Urinary bladder (tissue), 4 donors: Measurements from ENCODE around the gene PANX2. TPM values are rescaled to one million over a fixed set of nuclear protein-coding genes. Genes with fewer than 3 reads are reported as not detected.

Experiments used
- DNase-seq: peaks from one replicate; pipeline ENCODE4 v3.0.0-alpha.2; 2015; ENCODE audit errors: extremely low spot score
- H3K27ac ChIP-seq: one replicate; pipeline ENCODE4 v1.5.1; 2013; ENCODE audit warnings: low read depth, mild to moderate bottlenecking, moderate library complexity
- H3K36me3 ChIP-seq: one replicate; pipeline ENCODE4 v1.6.1; 2013; ENCODE audit warnings: mild to moderate bottlenecking, moderate library complexity; ENCODE audit not compliant: insufficient read depth
- H3K4me1 ChIP-seq: one replicate; pipeline ENCODE4 v1.6.1; 2013; ENCODE audit warnings: mild to moderate bottlenecking, moderate library complexity; ENCODE audit not compliant: insufficient read depth
- H3K4me3 ChIP-seq: one replicate; pipeline ENCODE4 v1.5.1; 2013; ENCODE audit warnings: low read depth, low read length
- WGBS: extraction: QIAGEN DNeasy Blood & Tissue Kit; methylation state at CpG from one replicate; pipeline ENCODE4 v1.1.7; 2013; 5-methylcytosine and 5-hydroxymethylcytosine counted together
- polyA plus RNA-seq: library from polyadenylated mRNA; stranded (reverse); fragments of 200-250 nt; gene quantifications from one replicate; pipeline ENCODE4 v1.2.3, GENCODE V29; 2013
- total RNA-seq: library from RNA; depleted of rRNA; stranded (reverse); fragments of >200 nt; gene quantifications from one replicate; pipeline ENCODE4 v1.2.3, GENCODE V29; 2014
- donor health status: healthy with polysubstance abuse.
- donor health status: healthy.

Gene PANX2
- total and polyA plus RNA-seq, 2 donors = 0.63 to 2.3 TPM

DNA sequence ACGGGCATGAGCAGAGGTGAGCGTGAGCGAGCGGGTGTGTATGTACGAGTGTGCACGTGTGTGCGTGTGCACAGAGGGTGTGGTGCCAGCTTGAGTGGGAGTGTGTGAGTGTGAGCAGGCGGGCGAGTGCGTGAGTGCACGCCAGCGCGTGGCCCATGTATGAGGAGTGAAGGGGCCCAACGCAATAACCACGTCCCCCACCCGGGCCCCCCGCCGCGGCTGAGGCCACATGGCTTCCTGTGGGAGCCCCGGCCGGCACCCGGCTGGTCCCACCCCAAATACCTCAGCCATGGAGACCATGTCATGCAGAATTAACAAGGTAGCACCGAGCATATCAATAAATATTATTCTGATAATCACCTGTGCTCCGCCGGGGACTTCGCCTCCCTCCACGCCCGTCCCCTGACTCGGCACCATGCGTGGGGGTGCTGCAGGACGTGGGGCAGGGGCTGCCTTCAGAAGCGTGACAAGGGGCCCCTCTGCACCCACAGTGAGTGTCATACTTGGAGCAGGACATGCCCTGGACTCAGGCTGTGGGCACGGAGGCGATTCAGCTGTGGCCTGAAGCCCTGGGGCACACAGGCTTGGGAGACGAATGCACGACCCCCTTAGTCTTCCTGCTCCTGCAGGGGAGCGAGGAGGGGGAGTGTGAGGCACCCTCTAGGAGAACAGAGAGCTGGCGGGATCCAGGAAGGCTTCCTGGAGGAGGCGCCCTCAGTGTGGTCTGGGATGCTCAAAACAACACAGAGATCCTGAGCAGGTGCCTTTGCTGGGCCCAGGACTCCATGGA, 9.6 kb downstream of the PANX2 start:
- H3K4me1 ChIP-seq = no peaks in the 10 kb centered on the region
- DNase-seq = no peak
- no peak overlapping the region for H3K27ac ChIP-seq
- no peak overlapping the region for H3K4me3 ChIP-seq
- WGBS = 84% methylated on average over 39 of the region's 39 CpGs
- H3K36me3 ChIP-seq = no peaks in the 10 kb centered on the region

DNA sequence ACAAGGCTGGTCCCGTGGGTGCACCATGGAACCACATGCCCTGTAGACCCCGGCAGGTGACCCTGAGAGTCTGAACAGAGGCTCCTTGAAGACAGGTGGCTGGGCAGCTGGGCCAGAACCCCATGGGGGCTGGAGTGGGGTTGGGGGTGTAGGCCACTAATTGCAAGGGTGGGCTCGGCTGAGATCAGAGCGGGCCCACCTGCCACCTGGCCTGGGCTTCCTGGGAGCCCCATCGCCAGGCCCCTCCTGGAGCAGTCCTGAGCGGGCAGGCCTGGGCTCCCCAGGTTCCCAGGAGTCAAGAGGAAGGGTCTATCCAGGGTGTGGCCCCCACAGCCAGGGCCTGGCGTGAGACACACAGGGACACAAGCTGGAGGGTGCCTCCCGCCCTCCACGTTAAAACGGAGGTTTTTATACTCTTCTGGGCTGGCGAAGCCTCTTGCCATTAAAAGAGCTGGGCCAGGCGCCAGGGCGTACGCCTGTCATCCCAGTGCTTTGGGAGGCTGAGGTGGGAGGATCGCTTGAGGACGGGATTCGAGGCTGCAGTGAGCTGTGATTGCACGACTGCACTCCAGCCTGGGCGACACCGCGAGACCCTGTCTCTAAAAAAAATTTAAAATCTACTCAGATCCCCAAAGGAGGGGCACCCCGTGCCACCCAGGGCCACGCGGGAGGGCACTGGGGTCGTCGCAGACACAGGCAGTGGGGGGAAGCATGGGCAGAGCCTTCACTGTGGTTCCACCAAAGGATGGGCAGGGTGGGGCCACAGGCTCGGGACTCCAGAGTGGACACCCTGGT, 10.4 kb downstream of the PANX2 start:
- 92% methylated on average over 27 of the region's 27 CpGs for WGBS
- no peak for DNase-seq
- Histone ChIP-seq H3K27ac (no peak overlapping the region), H3K4me1 (no peaks in the 10 kb centered on the region), H3K36me3 (no peaks in the 10 kb centered on the region), H3K4me3 (no peak overlapping the region)

DNA sequence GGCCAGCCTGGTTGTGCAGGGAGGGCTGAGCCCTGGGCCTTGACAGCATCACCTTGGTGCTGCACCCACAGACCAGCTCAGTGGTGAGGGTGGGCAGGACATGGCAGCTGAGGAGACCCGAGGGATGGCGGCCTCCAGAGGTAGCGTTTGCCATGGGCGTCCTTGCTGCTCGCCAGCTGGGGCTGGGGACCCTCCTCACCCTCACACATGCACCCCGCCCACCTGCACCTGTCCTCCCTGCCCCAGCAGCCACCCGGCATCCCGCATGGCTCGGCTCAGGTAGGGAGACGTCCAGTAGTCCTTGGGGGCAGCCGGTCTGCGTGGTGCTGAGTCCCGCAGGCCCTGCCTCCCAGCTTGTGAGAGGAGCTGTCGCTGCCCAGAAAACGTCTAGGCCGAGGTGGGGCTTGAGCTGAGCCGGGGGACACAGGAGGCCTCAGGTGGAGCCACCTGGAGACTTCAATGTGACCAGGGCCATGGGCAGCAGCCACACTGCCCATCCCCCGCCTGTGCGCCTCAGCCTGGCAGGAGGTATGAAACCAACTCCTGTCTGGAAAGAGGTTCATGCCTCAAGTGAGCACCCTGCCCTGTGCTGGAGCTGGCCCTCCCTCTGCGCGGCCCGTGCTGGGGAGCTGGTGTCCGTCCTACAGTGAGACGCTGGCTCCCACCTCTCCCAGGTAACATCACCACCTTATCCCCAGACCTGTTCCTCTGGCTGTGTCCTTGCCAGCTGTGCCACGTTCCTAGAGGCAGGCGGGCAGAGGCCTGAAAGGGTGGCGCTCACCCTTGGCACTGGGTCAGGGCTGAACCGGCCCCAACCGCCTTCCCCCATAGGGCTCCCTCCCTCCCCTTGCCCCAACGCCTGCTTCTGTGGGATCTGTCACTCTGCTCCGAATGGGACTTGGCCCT, 11.9 kb downstream of the PANX2 start:
- Histone ChIP-seq H3K36me3 (no peaks in the 10 kb centered on the region), H3K27ac (no peak overlapping the region), H3K4me3 (no peak overlapping the region), H3K4me1 (no peaks in the 10 kb centered on the region)
- 81% methylated on average over 31 of the region's 31 CpGs for WGBS
- no peak for DNase-seq

DNA sequence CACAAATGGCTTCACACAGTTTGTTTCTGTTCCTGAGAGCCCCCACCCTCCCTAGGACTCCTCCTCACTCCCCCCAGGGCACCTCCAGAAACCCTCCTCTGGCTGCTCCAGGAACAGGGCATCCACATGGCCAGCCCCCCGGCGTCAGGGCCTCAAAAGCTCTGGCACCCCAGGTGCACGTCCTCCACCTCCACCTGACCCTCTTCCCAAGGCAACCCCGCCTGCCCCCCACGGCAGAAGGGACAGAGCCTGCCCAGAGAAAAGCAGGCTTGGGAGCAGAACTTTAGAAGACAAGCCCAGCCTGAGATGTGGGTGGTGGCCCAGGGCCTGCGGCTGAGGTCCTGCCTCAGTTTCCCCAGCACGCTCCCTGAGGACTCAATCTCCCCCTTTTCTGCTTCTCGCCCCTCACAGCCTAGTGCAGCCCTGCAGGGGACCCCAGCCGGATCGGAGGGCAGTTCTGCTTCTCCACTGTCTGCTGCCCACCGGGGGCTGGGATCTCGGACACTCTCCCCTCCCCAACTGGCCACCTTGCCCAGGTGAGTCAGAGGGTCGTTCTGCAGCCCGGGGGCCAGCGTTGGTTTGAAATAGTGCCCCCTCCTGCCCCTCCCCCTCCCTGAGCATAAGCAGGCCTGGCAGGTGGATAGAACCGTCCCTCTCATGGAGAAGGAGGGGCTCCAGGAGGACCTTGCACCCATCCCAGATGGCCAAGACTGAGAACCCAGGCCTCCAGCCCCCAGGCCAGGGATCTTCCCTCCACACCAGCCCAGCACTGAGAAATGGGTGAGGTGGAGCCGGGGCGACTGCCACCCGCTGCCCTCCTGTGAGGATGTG, 12.8 kb downstream of the PANX2 start:
- Histone ChIP-seq H3K4me1 (no peaks in the 10 kb centered on the region), H3K4me3 (no peak overlapping the region), H3K36me3 (no peaks in the 10 kb centered on the region), H3K27ac (no peak overlapping the region)
- WGBS = 83% methylated on average over 19 of the region's 19 CpGs
- DNase-seq = no peak

DNA sequence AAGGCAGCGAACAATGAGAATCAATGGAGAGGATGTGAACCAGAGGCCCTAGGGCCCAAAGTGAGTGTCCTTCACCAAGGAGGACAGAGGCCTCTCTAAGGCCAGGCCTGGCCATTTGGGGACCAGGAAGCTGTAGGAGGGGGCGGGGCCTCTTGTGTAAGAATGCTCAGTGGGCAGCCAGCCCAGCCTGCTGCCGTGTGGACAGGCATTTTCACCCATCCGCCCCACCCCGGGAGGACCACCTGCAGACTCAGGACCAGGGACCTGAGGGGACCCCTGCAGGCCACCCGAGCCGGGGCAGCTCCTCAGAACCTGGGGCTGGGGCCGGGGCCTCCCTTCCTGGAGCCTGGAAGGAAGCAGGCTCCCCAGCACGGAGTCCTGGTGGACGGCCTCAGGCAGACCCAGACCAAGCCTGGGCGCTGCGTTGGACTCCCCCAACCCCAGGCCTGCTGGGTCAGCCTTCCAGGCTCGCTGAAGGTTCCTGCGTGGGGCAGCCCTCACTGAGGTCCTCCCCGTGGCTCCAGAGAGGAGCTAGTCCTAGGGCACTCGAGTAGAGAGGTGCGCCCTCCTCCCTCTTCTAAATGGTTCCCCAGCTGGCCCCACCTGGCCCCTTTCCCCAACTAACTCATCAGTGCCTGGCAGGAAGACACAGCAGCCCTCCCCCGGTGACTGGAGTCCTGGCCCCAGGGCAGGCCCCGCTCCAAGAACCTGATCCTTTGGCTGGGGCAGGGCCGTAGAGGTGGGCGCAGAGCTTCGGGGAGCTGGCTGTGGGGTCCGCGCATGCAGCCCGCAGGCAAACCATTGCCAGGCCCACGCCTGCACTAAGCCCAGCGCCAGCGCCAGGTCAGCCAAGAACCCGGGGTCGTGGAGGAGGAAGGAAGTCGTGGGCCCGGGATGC, 13.7 kb downstream of the PANX2 start:
- no peaks in the 10 kb centered on the region for H3K36me3 ChIP-seq
- no peak overlapping the region for H3K27ac ChIP-seq
- peaks cover 1% of the 10 kb centered on the region for H3K4me1 ChIP-seq
- DNase-seq = no peak
- H3K4me3 ChIP-seq = peak overlapping the region; percentile 44
- WGBS = 44% methylated on average over 32 of the region's 32 CpGs

DNA sequence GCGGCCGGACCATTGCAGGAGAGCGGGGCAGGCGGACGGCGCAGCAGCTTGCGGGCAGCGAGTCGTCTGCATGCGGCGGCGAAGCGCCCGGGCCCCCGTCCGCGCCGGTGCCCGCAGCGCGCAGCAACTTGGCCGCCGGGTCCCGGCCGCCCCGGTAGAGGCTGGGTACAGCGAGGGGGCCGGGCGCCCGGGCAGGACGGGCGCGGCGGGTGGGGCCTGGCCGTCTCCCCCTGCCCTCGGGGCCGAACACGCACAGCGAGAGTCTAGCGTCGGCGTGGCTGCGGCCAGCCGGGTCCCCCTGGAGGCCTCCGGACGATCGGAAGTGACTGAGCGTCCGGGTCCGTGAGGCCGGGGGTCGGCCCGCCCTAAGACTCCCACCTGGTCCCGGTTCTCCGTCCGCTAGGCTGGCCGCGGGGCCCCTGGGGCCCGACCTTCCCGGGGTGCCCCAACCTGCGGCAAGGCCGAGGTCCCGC, 14.4 kb downstream of the PANX2 start:
- Histone ChIP-seq H3K4me3 (peak overlapping the region; percentile 44), H3K4me1 (peaks cover 6% of the 10 kb centered on the region), H3K36me3 (no peaks in the 10 kb centered on the region), H3K27ac (no peak overlapping the region)
- no peak for DNase-seq
- WGBS = 13% methylated on average over 63 of the region's 63 CpGs

DNA sequence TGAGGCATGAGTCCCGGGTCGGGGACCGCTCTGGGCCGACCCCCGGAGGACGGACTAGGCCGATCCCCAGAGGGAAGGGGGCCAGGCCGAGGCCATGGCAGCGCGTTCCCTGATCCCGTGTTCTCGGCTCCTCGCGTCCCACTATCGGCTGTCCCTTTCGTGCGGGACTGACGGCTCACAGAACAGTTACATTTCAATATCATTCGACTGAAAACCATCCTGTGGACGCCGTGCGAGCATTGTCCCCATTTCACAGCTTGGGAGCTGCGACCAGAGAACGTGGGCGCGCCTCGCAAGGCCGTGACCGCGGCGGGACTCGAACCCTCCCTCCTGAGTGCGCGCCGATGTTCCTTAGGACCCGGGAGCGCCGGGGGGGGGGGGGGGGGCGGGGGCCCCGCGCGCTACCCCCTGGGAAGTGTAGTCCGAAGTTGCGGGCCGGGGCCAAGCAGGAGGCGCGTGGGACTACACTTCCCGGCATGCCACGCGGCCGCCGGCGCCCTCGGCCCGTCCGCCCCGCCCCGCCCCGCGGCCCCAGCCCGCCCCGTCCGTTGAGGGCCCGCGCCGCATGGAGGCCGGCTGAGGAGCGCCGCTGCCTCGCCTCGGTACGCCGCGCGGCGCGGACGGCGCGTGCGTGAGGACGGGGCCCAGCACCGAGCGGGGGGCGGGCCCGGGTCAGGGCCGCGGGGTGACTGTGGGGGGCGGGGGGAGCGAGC, 15.0 kb downstream of the PANX2 start, which contains the start of gene TRABD:
Gene TRABD (plus strand): TSS at position 539 of the 713 bp plus-strand sequence. CDS start 7,148 bp downstream, outside the sequence.
- 2% methylated on average over 83 of the region's 90 CpGs for WGBS
- Histone ChIP-seq H3K4me3 (peak within 1 kb of the TSS; percentile 79), H3K36me3 (no peaks in the 10 kb centered on the region), H3K4me1 (peaks cover 7% of the 10 kb centered on the region), H3K27ac (peak within 1 kb of the TSS; percentile 51)
- no peak for DNase-seq

DNA sequence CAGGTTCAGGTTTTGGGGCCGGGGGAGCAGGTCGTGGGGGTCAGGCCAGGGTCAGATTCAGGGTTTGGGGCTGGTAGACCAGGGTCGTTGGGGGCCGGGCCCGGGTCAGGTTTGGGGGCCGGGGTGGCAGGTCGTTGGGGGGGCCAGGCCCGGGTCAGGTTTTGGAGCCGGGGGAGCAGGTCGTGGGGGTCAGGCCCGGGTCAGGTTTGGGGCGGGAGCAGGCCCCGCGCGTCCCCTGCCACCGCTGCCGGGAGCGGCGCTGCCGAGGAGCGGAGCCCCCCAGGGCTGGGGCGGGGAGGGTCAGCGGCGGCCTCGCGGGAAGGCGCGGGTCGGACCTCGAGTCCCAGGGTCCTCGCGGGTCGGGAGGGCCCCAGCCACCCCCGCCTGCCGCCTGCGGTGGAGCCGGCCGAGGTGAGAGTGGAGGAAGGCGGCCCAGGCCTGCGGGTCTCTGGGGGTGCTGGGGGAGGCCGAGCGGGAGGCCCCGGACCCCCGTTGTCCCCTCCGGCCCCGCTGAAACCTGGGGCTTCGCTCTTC, 15.7 kb downstream of the PANX2 start:
- Histone ChIP-seq H3K36me3 (no peaks in the 10 kb centered on the region), H3K4me1 (peaks cover 7% of the 10 kb centered on the region), H3K27ac (peak overlapping the region; percentile 51), H3K4me3 (peak overlapping the region; percentile 79)
- DNase-seq = no peak
- WGBS = 2% methylated on average over 47 of the region's 47 CpGs

DNA sequence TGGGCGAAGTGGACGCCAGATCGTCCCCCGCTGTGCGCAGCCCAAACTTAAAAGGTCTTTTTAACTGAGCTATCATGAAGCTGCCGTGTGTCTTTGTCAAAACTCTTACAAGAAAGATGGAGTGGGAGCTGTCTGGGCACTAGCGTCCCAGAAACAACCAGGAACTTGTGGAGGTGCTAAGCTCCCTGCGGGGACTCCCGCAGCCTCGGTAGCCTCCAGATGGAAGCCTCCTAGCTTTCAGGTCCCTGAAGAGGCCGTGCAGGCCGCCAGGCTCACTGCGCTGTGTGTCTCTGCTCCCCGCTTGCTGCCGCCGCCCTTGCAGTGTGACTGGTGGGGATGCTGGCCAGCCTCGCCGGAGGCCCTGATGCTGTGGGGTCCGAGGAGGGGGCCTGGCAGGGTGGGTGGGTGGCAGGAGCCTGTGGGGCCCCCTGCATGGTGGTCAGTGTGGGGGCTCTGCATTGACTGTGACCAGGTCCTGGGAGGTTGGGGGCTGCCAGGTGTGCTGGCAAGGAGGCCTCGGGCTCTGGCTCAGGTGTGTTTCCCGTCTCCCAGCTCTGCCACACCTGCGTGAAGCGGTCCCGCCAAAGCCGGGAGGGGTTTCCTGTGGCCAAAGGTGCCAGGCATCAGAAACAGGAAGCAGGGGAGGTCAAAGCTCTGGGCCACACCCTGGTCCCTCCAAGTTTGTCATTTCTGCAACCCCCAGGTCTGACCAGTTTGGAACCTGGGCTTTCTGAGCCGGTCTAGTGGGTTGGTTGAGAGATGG, 16.4 kb downstream of the PANX2 start:
- Histone ChIP-seq H3K4me1 (peaks cover 7% of the 10 kb centered on the region), H3K27ac (peak overlapping the region; percentile 51), H3K4me3 (peak overlapping the region; percentile 79), H3K36me3 (no peaks in the 10 kb centered on the region)
- no peak for DNase-seq
- WGBS = 45% methylated on average over 26 of the region's 26 CpGs

DNA sequence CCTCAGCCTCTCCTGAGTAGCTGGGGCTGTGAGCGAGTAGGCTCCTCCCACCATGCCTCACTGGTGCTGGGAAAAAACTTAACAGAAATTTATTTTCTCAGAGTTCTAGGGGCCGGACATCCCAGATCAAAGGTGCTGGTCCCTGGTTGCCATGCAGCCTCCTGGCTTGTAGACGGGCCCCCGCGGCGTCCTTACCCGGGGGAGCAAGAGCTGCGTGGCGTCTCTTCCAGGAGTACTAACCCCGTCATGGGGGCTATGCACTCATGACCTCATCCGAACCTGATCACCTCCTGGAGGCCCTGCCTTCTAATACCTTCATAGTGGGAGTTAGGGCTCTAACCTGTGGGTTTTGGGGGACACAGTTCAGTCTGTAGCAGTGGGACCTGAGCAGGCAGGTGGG, 17.8 kb downstream of the PANX2 start:
- H3K27ac ChIP-seq = no peak overlapping the region
- H3K4me3 ChIP-seq = no peak overlapping the region
- no peak for DNase-seq
- H3K36me3 ChIP-seq = no peaks in the 10 kb centered on the region
- WGBS = 97% methylated on average over 11 of the region's 11 CpGs
- peaks cover 7% of the 10 kb centered on the region for H3K4me1 ChIP-seq
